SK-N-SH (cell line): ENCODE data around the gene STK32C. TPM values are rescaled to one million over a fixed set of nuclear protein-coding genes. Genes with fewer than 3 reads are reported as not detected.

Experiments
- CTCF ChIA-PET: fragments of 300-600, 350-600 bp; formaldehyde crosslinking; extraction: SDS; loops from one replicate; lab custom pipeline; 2021; lab: Yijun Ruan, JAX
- POLR2A ChIA-PET: fragments of 350-600 bp; sonication (Branson Sonifier 250); formaldehyde crosslinking; extraction: SDS; loops from one replicate; lab custom pipeline; 2020; ENCODE audit warnings: antibody characterized with exemption, inconsistent platforms; lab: Yijun Ruan, JAX
- DNase-seq: peaks from one replicate; pipeline ENCODE4 v3.0.0; 2012
- H2AFZ ChIP-seq: fragments of 200-600 bp; sonication (generic); 2 replicates; pipeline ENCODE4 v1.8.1; 2016; ENCODE audit warnings: antibody characterized with exemption, mild to moderate bottlenecking, low read depth
- H3F3A ChIP-seq: fragments of 200-600 bp; sonication (generic); replicated peaks from 2 replicates; pipeline ENCODE3; 2016; ENCODE audit warnings: antibody characterized with exemption, mild to moderate bottlenecking; ENCODE audit not compliant: insufficient read depth
- H3K27ac ChIP-seq, 2 experiments: fragments of 200-500 bp in 1 of 2; fragments of 200-600 bp in 1 of 2; sonication (Bioruptor generic) in 1 of 2; sonication (generic), shearing (Covaris generic) in 1 of 2; 2 replicates each; pipeline versions ENCODE4 v1.5.1 to v1.6.1; 2014 to 2016; ENCODE audit warnings: low read depth in 2 of 2, inconsistent platforms in 1 of 2, low read length in 1 of 2, mild to moderate bottlenecking in 1 of 2, mixed read lengths in 1 of 2
- H3K27me3 ChIP-seq: fragments of 200-600 bp; sonication (generic), shearing (Covaris generic); 2 replicates; pipeline ENCODE4 v1.6.1; 2016; ENCODE audit warnings: mixed run types; ENCODE audit not compliant: insufficient read depth
- H3K36me3 ChIP-seq, 2 experiments: fragments of 200-500 bp in 1 of 2; fragments of 200-600 bp in 1 of 2; sonication (Bioruptor generic) in 1 of 2; sonication (generic) in 1 of 2; replicated peaks in 1 of 2; 2 replicates each; pipeline versions ENCODE3 to v1.5.1; 2014 to 2016; ENCODE audit warnings: low read length in 1 of 2, mild to moderate bottlenecking in 1 of 2; ENCODE audit not compliant: insufficient read depth in 2 of 2, control insufficient read depth in 1 of 2
- H3K4me1 ChIP-seq, 2 experiments: fragments of 200-500 bp in 1 of 2; fragments of 200-600 bp in 1 of 2; sonication (Bioruptor generic) in 1 of 2; sonication (generic), shearing (Covaris generic) in 1 of 2; 2 replicates each; pipeline versions ENCODE4 v1.5.1 to v1.6.1; 2014 to 2016; ENCODE audit warnings: low read depth in 1 of 2, low read length in 1 of 2, mixed run types in 1 of 2; ENCODE audit not compliant: insufficient read depth in 2 of 2, control insufficient read depth in 1 of 2
- H3K4me2 ChIP-seq: fragments of 200-600 bp; sonication (generic), shearing (Covaris generic); 2 replicates; pipeline ENCODE4 v1.6.1; 2017; ENCODE audit warnings: mixed run types
- H3K4me3 ChIP-seq, 2 experiments: fragments of 200-500 bp in 1 of 2; fragments of 200-600 bp in 1 of 2; sonication (Bioruptor generic) in 1 of 2; sonication (generic), shearing (Covaris generic) in 1 of 2; 2 replicates each; pipeline versions ENCODE4 v1.5.1 to v1.8.1; 2014 to 2016; ENCODE audit warnings: low read depth in 2 of 2, inconsistent platforms in 1 of 2, low read length in 1 of 2, mild to moderate bottlenecking in 1 of 2, mixed read lengths in 1 of 2, moderate library complexity in 1 of 2
- H3K79me2 ChIP-seq: fragments of 200-600 bp; sonication (generic); 2 replicates; pipeline ENCODE4 v1.8.1; 2017; ENCODE audit warnings: mild to moderate bottlenecking; ENCODE audit not compliant: insufficient read depth
- H3K9ac ChIP-seq: fragments of 200-600 bp; sonication (generic); 2 replicates; pipeline ENCODE4 v1.6.1; 2017; ENCODE audit warnings: mixed run types
- H3K9me2 ChIP-seq: fragments of 200-600 bp; sonication (generic); 2 replicates; pipeline ENCODE4 v1.6.1; 2017; ENCODE audit warnings: mixed run types
- H3K9me3 ChIP-seq: fragments of 200-600 bp; sonication (generic); 2 replicates; pipeline ENCODE4 v1.6.1; 2017; ENCODE audit warnings: mixed run types, mild to moderate bottlenecking, moderate library complexity
- H4K20me1 ChIP-seq: fragments of 200-600 bp; sonication (generic); 2 replicates; pipeline ENCODE4 v1.6.1; 2017; ENCODE audit warnings: mild to moderate bottlenecking, mixed run types; ENCODE audit not compliant: insufficient read depth
- CHD2 ChIP-seq: fragments of 150-350 bp; IDR thresholded peaks from 2 replicates; pipeline ENCODE4 v1.6.1; 2018; ENCODE audit warnings: low read length; ENCODE audit not compliant: partially characterized antibody
- FOSL2 ChIP-seq: IDR thresholded peaks from 2 replicates; pipeline ENCODE4 v1.4.0; 2012; ENCODE audit warnings: low read depth, mild to moderate bottlenecking, moderate library complexity, borderline replicate concordance
- FOXM1 ChIP-seq: IDR thresholded peaks from 2 replicates; pipeline ENCODE4 v1.4.0; 2012; ENCODE audit warnings: low read depth, mild to moderate bottlenecking
- GATA2 ChIP-seq: sonication (generic); formaldehyde crosslinking; IDR thresholded peaks from 2 replicates; pipeline ENCODE4 v1.5.0; 2020; ENCODE audit warnings: mild to moderate bottlenecking, missing genetic modification reagents
- JUND ChIP-seq: IDR thresholded peaks from 2 replicates; pipeline ENCODE4 v1.4.0; 2012
- MAX ChIP-seq: IDR thresholded peaks from 2 replicates; pipeline ENCODE4 v1.4.0; 2012; ENCODE audit warnings: low read depth
- MEF2A ChIP-seq: IDR thresholded peaks from 2 replicates; pipeline ENCODE4 v1.4.0; 2012; ENCODE audit warnings: low read depth, borderline replicate concordance
- MXI1 ChIP-seq: IDR thresholded peaks from 2 replicates; pipeline ENCODE4 v1.6.1; 2012; ENCODE audit warnings: mild to moderate bottlenecking, low read depth, low read length, improper control_type of control experiment
- NRF1 ChIP-seq: IDR thresholded peaks from 2 replicates; pipeline ENCODE4 v1.6.1; 2012; ENCODE audit warnings: low read depth, mild to moderate bottlenecking, low read length
- POLR2AphosphoS5 ChIP-seq: IDR thresholded peaks from 2 replicates; pipeline ENCODE4 v1.6.1; 2012; ENCODE audit warnings: low read depth, low read length
- RAD21 ChIP-seq: IDR thresholded peaks from 2 replicates; pipeline ENCODE4 v1.6.1; 2012; ENCODE audit warnings: mild to moderate bottlenecking, low read length
- RCOR1 ChIP-seq: fragments of 150-350 bp; IDR thresholded peaks from 2 replicates; pipeline ENCODE4 v1.6.1; 2017; ENCODE audit warnings: antibody characterized with exemption, low read length
- RXRA ChIP-seq: IDR thresholded peaks from 2 replicates; pipeline ENCODE4 v1.4.0; 2012; ENCODE audit warnings: low read depth, mild to moderate bottlenecking, borderline replicate concordance
- SIN3A ChIP-seq: IDR thresholded peaks from 2 replicates; pipeline ENCODE4 v1.6.1; 2012; ENCODE audit warnings: low read depth, mild to moderate bottlenecking, low read length, moderate library complexity, borderline replicate concordance
- SMC3 ChIP-seq: IDR thresholded peaks from 2 replicates; pipeline ENCODE4 v1.6.1; 2012; ENCODE audit warnings: low read depth, low read length, improper control_type of control experiment
- USF1 ChIP-seq: IDR thresholded peaks from 2 replicates; pipeline ENCODE4 v1.4.0; 2012; ENCODE audit warnings: low read depth, borderline replicate concordance
- USF2 ChIP-seq: fragments of 150-350 bp; IDR thresholded peaks from 2 replicates; pipeline ENCODE4 v1.6.1; 2017; ENCODE audit warnings: antibody characterized with exemption, low read length, low read depth, borderline replicate concordance
- ZBTB33 ChIP-seq: IDR thresholded peaks from 2 replicates; pipeline ENCODE4 v1.4.0; 2012; ENCODE audit warnings: low read depth, borderline replicate concordance
- WGBS: methylation state at CpG from one replicate; pipeline ENCODE4 v1.1.6; 2017; ENCODE audit warnings: low lambda C conversion rate; 5-methylcytosine and 5-hydroxymethylcytosine counted together
- polyA plus RNA-seq, 3 experiments: library from polyadenylated mRNA; depleted of rRNA; stranded (reverse); fragments of >200 nt; gene quantifications; 2 replicates each; pipeline ENCODE4 v1.2.3, GENCODE V29; 2012

The STK32C gene
- polyA plus RNA-seq, 1 of the 3 experiments (the other 2 are of a cell fraction), result 27.8 TPM

GRCh38 chr10:132189016-132189415 lies 118.7 kb downstream of the STK32C start:
- Histone ChIP-seq H3K79me2 (peaks cover 16% of the 10 kb centered on the region; the same call in 1 of the 2 replicates), H3K4me3 (no peak overlapping the region), H3K27me3 (no peaks in the 10 kb centered on the region), H3K4me2 (no peak overlapping the region), H2AFZ (no peak overlapping the region), H3K9me3 (no peaks in the 10 kb centered on the region), H3K36me3 (peaks cover 0 to 29% of the 10 kb centered on the region in 2 experiments), H4K20me1 (peaks cover 49% of the 10 kb centered on the region)
- CTCF ChIA-PET, result no interaction called here
- DNase-seq, result no peak
- POLR2A ChIA-PET, result no interaction called here
- TF ChIP-seq CHD2, result no peak
- no peak for TF ChIP-seq USF2
- TF ChIP-seq RAD21, result no peak
- no peak for TF ChIP-seq SIN3A
- no peak for TF ChIP-seq FOSL2
- TF ChIP-seq FOXM1, result no peak
- no peak for TF ChIP-seq MAX
- no peak for TF ChIP-seq RXRA
- TF ChIP-seq NRF1, result no peak
- TF ChIP-seq RCOR1, result no peak
- no peak for TF ChIP-seq MEF2A
- TF ChIP-seq GATA2 (CRISPR knock-in tag), result no peak
- no peak for TF ChIP-seq JUND
- TF ChIP-seq POLR2AphosphoS5, result no peak
- TF ChIP-seq MXI1, result no peak
- no peak for TF ChIP-seq USF1
- TF ChIP-seq, all 33 proteins: peak for 0
- WGBS, result 90% methylated on average over 13 of the region's 16 CpGs
- H3K27ac ChIP-seq, result no peak overlapping the region
- peaks cover 0 to 26% of the 10 kb centered on the region in 2 experiments; a peak in 1 of 4 replicates for H3K4me1 ChIP-seq
- no peak overlapping the region for H3K9ac ChIP-seq
- H3F3A ChIP-seq, result peaks cover 8% of the 10 kb centered on the region
- H3K9me2 ChIP-seq, result no peaks in the 10 kb centered on the region

GRCh38 chr10:132188331-132188730 lies 119.4 kb downstream of the STK32C start:
- Histone ChIP-seq H3K4me3 (peak overlapping the region; percentile 79 to 85), H3K9me3 (no peaks in the 10 kb centered on the region), H3K79me2 (peaks cover 16% of the 10 kb centered on the region; the same call in 1 of the 2 replicates), H3K27me3 (no peaks in the 10 kb centered on the region), H2AFZ (no peak overlapping the region), H3K36me3 (peaks cover 0 to 22% of the 10 kb centered on the region in 2 experiments), H3K9ac (no peak overlapping the region; the same call in 1 of the 2 replicates), H3K4me2 (peak overlapping the region; percentile 99), H4K20me1 (peaks cover 42% of the 10 kb centered on the region), H3K4me1 (peaks cover 0 to 26% of the 10 kb centered on the region in 2 experiments; a peak in 1 of 4 replicates), H3K27ac (no peak overlapping the region; a peak in 1 of 4 replicates), H3F3A (peaks cover 8% of the 10 kb centered on the region), H3K9me2 (no peaks in the 10 kb centered on the region)
- CTCF ChIA-PET, result no interaction called here
- DNase-seq, result no peak
- POLR2A ChIA-PET, result interaction anchor here (1.3 to 1.7 kb wide), 2 partner anchors 13 to 18 kb away, joined by 3 to 5 read pairs; no protein-coding TSS in a partner anchor
- TF ChIP-seq USF2 (no peak), MEF2A (no peak), ZBTB33 (no peak), SMC3 (0 out of 2 replicates have a peak, but pooled peaks have one; percentile 1)
- WGBS, result 56% methylated on average over 12 of the region's 13 CpGs
